Measurements from ENCODE around the gene TOX3. TPM values are rescaled to one million over a fixed set of nuclear protein-coding genes. Genes with fewer than 3 reads are reported as not detected.

TOX3 gene
- total and polyA plus RNA-seq, 10 of the 15 experiments (the other 5 are each of a cell fraction or from before 2014, with no cell fraction given) = not detected

DNA sequence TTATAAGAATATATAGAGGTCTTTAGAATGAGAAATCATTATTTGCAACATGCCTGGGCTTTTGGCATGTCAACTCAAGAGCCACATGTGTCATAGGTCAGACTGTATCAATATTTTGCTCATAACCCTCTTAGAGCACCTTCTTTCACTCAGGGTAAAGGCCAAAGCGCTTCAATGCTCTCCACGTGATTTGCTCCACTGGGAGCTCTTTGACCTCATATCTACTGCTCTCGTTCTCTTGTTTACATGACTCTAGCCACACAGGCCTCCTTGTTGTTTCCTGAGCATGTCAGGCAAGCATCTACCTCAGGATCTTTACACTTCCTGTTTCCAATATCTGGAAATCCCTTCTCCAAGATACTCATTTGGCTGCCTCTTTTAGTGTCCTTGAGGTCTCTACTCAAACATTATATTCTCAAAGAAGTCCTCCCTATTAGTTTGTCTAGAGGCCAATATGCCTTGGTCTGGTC lies 148.4 kb downstream of the TOX3 start:
- no peak overlapping the region for H3K4me3 ChIP-seq
- DNase-seq (ENCODE audit: low read depth, low spot score) (no peak), ATAC-seq (no peak), FAIRE-seq (no peak)
- no peaks in the 10 kb centered on the region for H3K9me3 ChIP-seq (replicated peaks; ENCODE audit: control insufficient read depth, insufficient read depth, low read length)
- H3K4me1 ChIP-seq (ENCODE audit: control insufficient read depth, insufficient read depth, low read length) = no peaks in the 10 kb centered on the region
- 21% methylated on average over 3 of the region's 3 CpGs for WGBS (ENCODE audit: insufficient coverage, insufficient replicate concordance, low lambda C conversion rate, missing lambda C conversion rate)
- ChIA-PET RAD21 (ENCODE audit: unreplicated experiment) (no interaction called here), CTCF (no interaction called here), SMC1A (ENCODE audit: uncharacterized antibody, unreplicated experiment) (no interaction called here), POLR2A (no interaction called here)
- no TSS peak for BruUV-seq (replicated peaks)
- H3K36me3 ChIP-seq (ENCODE audit: control insufficient read depth in 2 of 2, insufficient read depth in 2 of 2, low read length in 1 of 2) = no peaks in the 10 kb centered on the region
- intact Hi-C loops (cut with micrococcal nuclease; ENCODE audit: unreplicated experiment) = no loop called here
- no peak overlapping the region for H3K4me2 ChIP-seq (ENCODE audit: control insufficient read depth, insufficient read depth)
- H3K27ac ChIP-seq (ENCODE audit: control insufficient read depth, insufficient read depth) = no peak overlapping the region
- no peak overlapping the region for H2AFZ ChIP-seq (ENCODE audit: control insufficient read depth, low read depth, low read length)
- no peaks in the 10 kb centered on the region for H3K79me2 ChIP-seq (ENCODE audit: control insufficient read depth, insufficient read depth, low read length)
- H3K9ac ChIP-seq (ENCODE audit: control insufficient read depth, insufficient read depth, low read length) = no peak overlapping the region
- in situ Hi-C loops (cut with MboI) = no loop called here
- no peaks in the 10 kb centered on the region for H3K27me3 ChIP-seq (replicated peaks in 1 of 2; ENCODE audit: control insufficient read depth in 2 of 2, insufficient read depth in 2 of 2, low read length in 1 of 2)
- TF ChIP-seq STAT3 (IDR thresholded peaks at IDR 0.05; ENCODE audit: low read depth, low read length) (no peak), PAX8 (IDR thresholded peaks at IDR 0.05) (no peak), YBX1 (IDR thresholded peaks at IDR 0.05) (no peak), SREBF1 (IDR thresholded peaks at IDR 0.05; ENCODE audit: low read length) (no peak), NFIC (IDR thresholded peaks at IDR 0.05; ENCODE audit: low read depth, low read length) (no peak), EP300 (IDR thresholded peaks at IDR 0.05; ENCODE audit: borderline replicate concordance in 1 of 2, control insufficient read depth in 1 of 2, low read depth in 2 of 2, low read length in 2 of 2) (no peak), BMI1 (IDR thresholded peaks at IDR 0.05; ENCODE audit: borderline replicate concordance) (no peak), YY1 (IDR thresholded peaks at IDR 0.05; ENCODE audit: low read depth, low read length) (no peak), LARP7 (IDR thresholded peaks at IDR 0.05) (no peak), NR2C1 (IDR thresholded peaks at IDR 0.05) (no peak), BCL11A (IDR thresholded peaks at IDR 0.05; ENCODE audit: low read depth, low read length) (no peak), EZH2 (IDR thresholded peaks at IDR 0.05; ENCODE audit: borderline replicate concordance, control insufficient read depth, low read depth, low read length) (no peak), SIX5 (IDR thresholded peaks at IDR 0.05; ENCODE audit: low read depth, low read length, severe bottlenecking) (no peak)
- TF ChIP-seq, protein P1, sequence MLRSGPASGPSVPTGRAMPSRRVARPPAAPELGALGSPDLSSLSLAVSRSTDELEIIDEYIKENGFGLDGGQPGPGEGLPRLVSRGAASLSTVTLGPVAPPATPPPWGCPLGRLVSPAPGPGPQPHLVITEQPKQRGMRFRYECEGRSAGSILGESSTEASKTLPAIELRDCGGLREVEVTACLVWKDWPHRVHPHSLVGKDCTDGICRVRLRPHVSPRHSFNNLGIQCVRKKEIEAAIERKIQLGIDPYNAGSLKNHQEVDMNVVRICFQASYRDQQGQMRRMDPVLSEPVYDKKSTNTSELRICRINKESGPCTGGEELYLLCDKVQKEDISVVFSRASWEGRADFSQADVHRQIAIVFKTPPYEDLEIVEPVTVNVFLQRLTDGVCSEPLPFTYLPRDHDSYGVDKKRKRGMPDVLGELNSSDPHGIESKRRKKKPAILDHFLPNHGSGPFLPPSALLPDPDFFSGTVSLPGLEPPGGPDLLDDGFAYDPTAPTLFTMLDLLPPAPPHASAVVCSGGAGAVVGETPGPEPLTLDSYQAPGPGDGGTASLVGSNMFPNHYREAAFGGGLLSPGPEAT (IDR thresholded peaks at IDR 0.05; ENCODE audit: low read depth) = no peak
- TF ChIP-seq, protein P2, sequence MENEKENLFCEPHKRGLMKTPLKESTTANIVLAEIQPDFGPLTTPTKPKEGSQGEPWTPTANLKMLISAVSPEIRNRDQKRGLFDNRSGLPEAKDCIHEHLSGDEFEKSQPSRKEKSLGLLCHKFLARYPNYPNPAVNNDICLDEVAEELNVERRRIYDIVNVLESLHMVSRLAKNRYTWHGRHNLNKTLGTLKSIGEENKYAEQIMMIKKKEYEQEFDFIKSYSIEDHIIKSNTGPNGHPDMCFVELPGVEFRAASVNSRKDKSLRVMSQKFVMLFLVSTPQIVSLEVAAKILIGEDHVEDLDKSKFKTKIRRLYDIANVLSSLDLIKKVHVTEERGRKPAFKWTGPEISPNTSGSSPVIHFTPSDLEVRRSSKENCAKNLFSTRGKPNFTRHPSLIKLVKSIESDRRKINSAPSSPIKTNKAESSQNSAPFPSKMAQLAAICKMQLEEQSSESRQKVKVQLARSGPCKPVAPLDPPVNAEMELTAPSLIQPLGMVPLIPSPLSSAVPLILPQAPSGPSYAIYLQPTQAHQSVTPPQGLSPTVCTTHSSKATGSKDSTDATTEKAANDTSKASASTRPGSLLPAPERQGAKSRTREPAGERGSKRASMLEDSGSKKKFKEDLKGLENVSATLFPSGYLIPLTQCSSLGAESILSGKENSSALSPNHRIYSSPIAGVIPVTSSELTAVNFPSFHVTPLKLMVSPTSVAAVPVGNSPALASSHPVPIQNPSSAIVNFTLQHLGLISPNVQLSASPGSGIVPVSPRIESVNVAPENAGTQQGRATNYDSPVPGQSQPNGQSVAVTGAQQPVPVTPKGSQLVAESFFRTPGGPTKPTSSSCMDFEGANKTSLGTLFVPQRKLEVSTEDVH (IDR thresholded peaks at IDR 0.05; ENCODE audit: low read depth, partially characterized antibody) = no peak
- H4K20me1 ChIP-seq (ENCODE audit: control insufficient read depth, insufficient read depth) = no peaks in the 10 kb centered on the region
